Activated T-cell treated with anti-CD3 and anti-CD28 coated beads, Interleukin-2, amount 50 U/mL, for 48 hours (primary cell): ENCODE data around the gene PARD3.
"Not testable (repeated sequence)": the region's sequence is repeated elsewhere in the genome, so short reads cannot be mapped to it uniquely, and the experiment has no call there.

ENCODE experiments used
- DNase-seq, 2 experiments: peaks; one replicate each; pipeline ENCODE4 v3.0.0-alpha.2; 2020

Gene PARD3

GRCh38 chr10:34078745-34079470, 736.2 kb downstream of the PARD3 start:
- no peak for DNase-seq

GRCh38 chr10:34078017-34078744, 736.9 kb downstream of the PARD3 start:
- DNase-seq: no peak

GRCh38 chr10:34076443-34076842, 738.7 kb downstream of the PARD3 start:
- DNase-seq: no peak

GRCh38 chr10:34075254-34075926, 739.7 kb downstream of the PARD3 start:
- no peak for DNase-seq

GRCh38 chr10:34074051-34074450, 741.0 kb downstream of the PARD3 start:
- no peak for DNase-seq

- DNase-seq: not testable (repeated sequence)
These were observed 747.4 kb downstream of the PARD3 start for GRCh38 chr10:34067741-34068140.

- no peak for DNase-seq
These were observed 751.5 kb downstream of the PARD3 start for GRCh38 chr10:34063592-34063991.

- no peak for DNase-seq
These were observed 753.3 kb downstream of the PARD3 start for GRCh38 chr10:34061841-34062240.
